H1 (cell line): ENCODE measurements around the gene VASN. TPM values are rescaled to one million over a fixed set of nuclear protein-coding genes. Genes with fewer than 3 reads are reported as not detected.

Experiments
- POU5F1 ChIP-seq: IDR thresholded peaks from 2 replicates; pipeline ENCODE4 v1.6.1; 2011; ENCODE audit warnings: low read depth, mild to moderate bottlenecking, low read length, moderate library complexity
- TBP ChIP-seq: IDR thresholded peaks from 2 replicates; pipeline ENCODE4 v1.6.1; 2011; ENCODE audit warnings: low read depth, low read length, improper control_type of control experiment
- TEAD4 ChIP-seq: IDR thresholded peaks from 2 replicates; pipeline ENCODE4 v1.6.1; 2012; ENCODE audit warnings: low read depth, low read length, inconsistent platforms, mixed read lengths
- polyA plus RNA-seq, 7 experiments: library from polyadenylated mRNA; depleted of rRNA in 3 of 7; stranded (reverse) in 5 of 7; unstranded in 2 of 7; fragments of >200 nt in 5 of 7; fragments of 200-250 nt in 2 of 7; gene quantifications; 1 replicate in 5 of 7; 2 replicates in 1 of 7; 4 replicates in 1 of 7; pipeline versions ENCODE4 v1.2.1 to v1.2.3, GENCODE V29; 2011 to 2013; ENCODE audit warnings: missing spikeins in 2 of 7, mixed read lengths in 2 of 7
- total RNA-seq: library from RNA; stranded (reverse); fragmentation: NEBNext Ultra II Directional; extraction: Animal tissue kit (Norgen Biotek cat#: 25700); gene quantifications from 2 replicates; pipeline ENCODE4 v1.2.1, GENCODE V29; 2021

Gene VASN
- total and polyA plus RNA-seq, 2 of the 8 experiments (the other 6 are each of a cell fraction or from before 2014, with no cell fraction given): 9.6 to 11.3 TPM

DNA sequence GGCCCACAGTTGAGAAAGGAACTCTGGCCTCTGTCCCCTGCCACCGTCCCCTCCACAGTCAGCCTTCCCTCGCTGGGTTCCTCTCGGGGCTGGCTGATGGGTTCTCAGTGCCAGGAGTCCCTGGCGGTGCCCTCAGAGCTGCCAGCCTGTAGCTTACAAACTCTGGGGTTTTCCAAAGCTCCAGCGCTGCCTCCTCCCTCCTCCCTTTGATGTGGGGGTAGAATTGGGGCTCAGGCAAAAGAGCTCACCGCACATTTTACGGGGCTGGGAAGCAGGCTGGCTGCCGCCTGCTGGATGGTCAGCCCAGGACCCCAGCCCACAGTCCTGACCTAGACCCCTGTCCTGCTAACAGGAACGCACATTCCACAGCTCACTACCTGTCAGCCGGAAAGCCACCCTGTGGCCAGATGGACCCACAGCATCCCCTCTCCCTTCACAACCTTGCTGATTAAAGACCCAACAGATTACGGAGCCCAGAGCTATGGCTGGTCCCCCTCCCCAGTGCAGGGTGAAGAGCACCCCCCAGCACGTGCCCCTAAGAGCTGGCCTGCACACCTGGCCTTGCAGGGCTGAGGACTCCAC lies 6.0 kb downstream of the VASN start (continued):
- TF ChIP-seq TEAD4 (peak; percentile 72; the same call in 1 of the 2 replicates), TBP (no peak), POU5F1 (no peak)
